ENCODE results near the gene FOXO1. TPM values are rescaled to one million over a fixed set of nuclear protein-coding genes. Genes with fewer than 3 reads are reported as not detected.

FOXO1 gene
- total RNA-seq, 1 experiment from 2014 or later, result 12.2 TPM

DNA sequence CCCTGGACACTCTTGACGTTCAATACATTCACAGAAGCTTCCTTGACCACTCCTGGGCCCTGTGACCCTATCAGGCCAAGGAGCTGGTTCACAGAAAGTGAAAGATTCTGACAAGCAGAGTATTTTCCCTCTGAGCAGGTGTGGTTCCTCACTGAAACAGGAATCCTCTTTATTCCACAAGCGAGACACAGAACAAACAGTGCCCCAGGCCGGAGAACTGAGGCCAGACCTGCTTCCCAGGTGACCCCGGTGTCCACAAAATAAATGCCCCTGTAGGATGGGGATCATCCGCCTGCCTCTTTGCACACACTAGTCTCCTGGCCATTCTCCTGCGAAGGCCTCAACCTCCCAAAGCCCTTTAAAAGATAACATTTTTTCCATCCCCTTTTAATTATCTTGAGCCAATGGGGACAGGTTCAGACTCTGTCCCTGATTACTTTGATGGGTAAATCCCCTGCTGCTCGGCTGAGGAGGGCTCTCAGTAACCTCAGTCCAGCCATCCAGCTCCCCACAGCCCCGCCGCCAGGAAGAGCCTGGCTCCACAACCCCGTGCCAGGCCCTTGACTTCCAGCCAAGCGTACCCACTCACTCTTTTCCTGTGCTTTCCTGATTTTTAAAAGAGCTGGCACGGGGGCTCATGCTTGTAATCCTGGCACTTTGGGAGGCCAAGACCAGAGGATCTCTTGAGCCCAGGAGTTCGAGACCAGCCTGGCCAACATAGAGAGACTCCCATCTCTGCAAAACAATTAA lies 129.1 kb downstream of the FOXO1 start:
- TF ChIP-seq CEBPB (IDR thresholded peaks at IDR 0.05; ENCODE audit: low read depth) (no peak), RAD21 (IDR thresholded peaks at IDR 0.05; ENCODE audit: low read depth) (no peak), TCF7L2 (IDR thresholded peaks at IDR 0.05; ENCODE audit: borderline replicate concordance, extremely low read depth, insufficient read depth, insufficient read length) (no peak), SP1 (IDR thresholded peaks at IDR 0.05; ENCODE audit: low read depth) (no peak), POLR2AphosphoS5 (IDR thresholded peaks at IDR 0.05; ENCODE audit: low read depth, low read length) (no peak), EGR1 (IDR thresholded peaks at IDR 0.05; ENCODE audit: low read depth) (no peak), JUND (IDR thresholded peaks at IDR 0.05) (no peak), EZH2phosphoT487 (IDR thresholded peaks at IDR 0.05; ENCODE audit: borderline replicate concordance) (no peak)
- TF ChIP-seq, protein P1, sequence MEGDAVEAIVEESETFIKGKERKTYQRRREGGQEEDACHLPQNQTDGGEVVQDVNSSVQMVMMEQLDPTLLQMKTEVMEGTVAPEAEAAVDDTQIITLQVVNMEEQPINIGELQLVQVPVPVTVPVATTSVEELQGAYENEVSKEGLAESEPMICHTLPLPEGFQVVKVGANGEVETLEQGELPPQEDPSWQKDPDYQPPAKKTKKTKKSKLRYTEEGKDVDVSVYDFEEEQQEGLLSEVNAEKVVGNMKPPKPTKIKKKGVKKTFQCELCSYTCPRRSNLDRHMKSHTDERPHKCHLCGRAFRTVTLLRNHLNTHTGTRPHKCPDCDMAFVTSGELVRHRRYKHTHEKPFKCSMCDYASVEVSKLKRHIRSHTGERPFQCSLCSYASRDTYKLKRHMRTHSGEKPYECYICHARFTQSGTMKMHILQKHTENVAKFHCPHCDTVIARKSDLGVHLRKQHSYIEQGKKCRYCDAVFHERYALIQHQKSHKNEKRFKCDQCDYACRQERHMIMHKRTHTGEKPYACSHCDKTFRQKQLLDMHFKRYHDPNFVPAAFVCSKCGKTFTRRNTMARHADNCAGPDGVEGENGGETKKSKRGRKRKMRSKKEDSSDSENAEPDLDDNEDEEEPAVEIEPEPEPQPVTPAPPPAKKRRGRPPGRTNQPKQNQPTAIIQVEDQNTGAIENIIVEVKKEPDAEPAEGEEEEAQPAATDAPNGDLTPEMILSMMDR (IDR thresholded peaks at IDR 0.05 in 2 of 3, conservative IDR thresholded peaks at IDR 0.05 in 1 of 3; ENCODE audit: borderline replicate concordance in 1 of 3, insufficient read depth in 1 of 3, low read depth in 2 of 3, low read length in 2 of 3), result no peak
- TF ChIP-seq, protein P2, sequence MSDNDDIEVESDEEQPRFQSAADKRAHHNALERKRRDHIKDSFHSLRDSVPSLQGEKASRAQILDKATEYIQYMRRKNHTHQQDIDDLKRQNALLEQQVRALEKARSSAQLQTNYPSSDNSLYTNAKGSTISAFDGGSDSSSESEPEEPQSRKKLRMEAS (IDR thresholded peaks at IDR 0.05), result no peak
- TF ChIP-seq, protein P3, sequence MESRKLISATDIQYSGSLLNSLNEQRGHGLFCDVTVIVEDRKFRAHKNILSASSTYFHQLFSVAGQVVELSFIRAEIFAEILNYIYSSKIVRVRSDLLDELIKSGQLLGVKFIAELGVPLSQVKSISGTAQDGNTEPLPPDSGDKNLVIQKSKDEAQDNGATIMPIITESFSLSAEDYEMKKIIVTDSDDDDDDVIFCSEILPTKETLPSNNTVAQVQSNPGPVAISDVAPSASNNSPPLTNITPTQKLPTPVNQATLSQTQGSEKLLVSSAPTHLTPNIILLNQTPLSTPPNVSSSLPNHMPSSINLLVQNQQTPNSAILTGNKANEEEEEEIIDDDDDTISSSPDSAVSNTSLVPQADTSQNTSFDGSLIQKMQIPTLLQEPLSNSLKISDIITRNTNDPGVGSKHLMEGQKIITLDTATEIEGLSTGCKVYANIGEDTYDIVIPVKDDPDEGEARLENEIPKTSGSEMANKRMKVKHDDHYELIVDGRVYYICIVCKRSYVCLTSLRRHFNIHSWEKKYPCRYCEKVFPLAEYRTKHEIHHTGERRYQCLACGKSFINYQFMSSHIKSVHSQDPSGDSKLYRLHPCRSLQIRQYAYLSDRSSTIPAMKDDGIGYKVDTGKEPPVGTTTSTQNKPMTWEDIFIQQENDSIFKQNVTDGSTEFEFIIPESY (IDR thresholded peaks at IDR 0.05; ENCODE audit: extremely low read depth, insufficient replicate concordance, low read length), result no peak
- ChIA-PET POLR2A (no interaction called here), RAD21 (ENCODE audit: low non-redundant PET in 1 of 2, low total read pairs in 2 of 2, uncharacterized antibody in 2 of 2, unreplicated experiment in 2 of 2) (no interaction called here), CTCF (no interaction called here)
- no peak for ATAC-seq
- Histone ChIP-seq H4K20me1 (ENCODE audit: insufficient read depth) (no peaks in the 10 kb centered on the region), H3K79me2 (ENCODE audit: insufficient read depth, low read length) (no peaks in the 10 kb centered on the region), H3K9me3 (ENCODE audit: control insufficient read depth in 1 of 2, insufficient read depth in 1 of 2, low read depth in 1 of 2, low read length in 2 of 2) (no peaks in the 10 kb centered on the region), H3K36me3 (ENCODE audit: control insufficient read depth in 1 of 2, insufficient read depth in 2 of 2, low read length in 2 of 2) (no peaks in the 10 kb centered on the region), H3K4me3 (replicated peaks in 1 of 2; ENCODE audit: low read depth in 1 of 2, low read length in 2 of 2) (no peak overlapping the region), H3K9ac (ENCODE audit: low read length) (no peak overlapping the region), H3K4me2 (ENCODE audit: low read length) (no peak overlapping the region), H2AFZ (ENCODE audit: low read depth, low read length, poor library complexity, severe bottlenecking) (no peak overlapping the region), H3K4me1 (ENCODE audit: control insufficient read depth in 1 of 2, insufficient read depth in 2 of 2, low read length in 2 of 2) (peaks cover 18 to 27% of the 10 kb centered on the region in 2 experiments), H3K9me2 (ENCODE audit: insufficient read depth) (no peaks in the 10 kb centered on the region), H3K27me3 (ENCODE audit: insufficient read depth, low read length) (no peaks in the 10 kb centered on the region), H3K27ac (ENCODE audit: low read depth, low read length) (no peak overlapping the region)
- intact Hi-C loops (cut with micrococcal nuclease), result no loop called here
- no peak for DNase-seq (ENCODE audit: low read depth, low spot score)
- no TSS peak for BruUV-seq (replicated peaks)

All from HCT116 (cell line).